ENCODE results near the gene BTN3A1. TPM values are rescaled to one million over a fixed set of nuclear protein-coding genes. Genes with fewer than 3 reads are reported as not detected.

BTN3A1 gene
- total and polyA plus RNA-seq, 2 of the 8 experiments (the other 6 are each of a cell fraction or from before 2014, with no cell fraction given) = 4.7 to 5.6 TPM

GRCh38 chr6:26428206-26428605 lies 26.1 kb downstream of the BTN3A1 start:
- Histone ChIP-seq H2AFZ (ENCODE audit: low read length) (no peak overlapping the region), H3K18ac (ENCODE audit: extremely low read depth, low read length) (no peak overlapping the region), H2BK20ac (ENCODE audit: low read length) (no peak overlapping the region), H3K23ac (ENCODE audit: insufficient read length) (no peak overlapping the region), H3K36me3 (ENCODE audit: control insufficient read depth in 2 of 4, insufficient read depth in 4 of 4, low read length in 3 of 4) (peaks cover 0 to 24% (median 6%) of the 10 kb centered on the region in 4 experiments; a peak in 6 of 8 replicates), H3K4me1 (replicated peaks in 1 of 4; ENCODE audit: control insufficient read depth in 3 of 4, insufficient read depth in 4 of 4, low read length in 3 of 4) (no peaks in the 10 kb centered on the region), H2AK5ac (ENCODE audit: low read depth, low read length) (no peak overlapping the region), H3K14ac (ENCODE audit: insufficient read length) (no peak overlapping the region), H3K56ac (replicated peaks; ENCODE audit: insufficient read length, low read depth, low read length) (no peak overlapping the region), H3K9me3 (ENCODE audit: insufficient read depth in 2 of 2, low read depth in 1 of 2, low read length in 1 of 2) (no peaks in the 10 kb centered on the region; a peak in 2 of 4 replicates), H4K8ac (ENCODE audit: extremely low read depth, insufficient read depth, low read length) (no peak overlapping the region), H2BK120ac (replicated peaks; ENCODE audit: low read depth, low read length) (no peak overlapping the region), H2BK15ac (ENCODE audit: low read length) (no peak overlapping the region), H4K5ac (ENCODE audit: insufficient read length, low read depth, low read length) (no peak overlapping the region), H3K23me2 (ENCODE audit: low read depth, low read length) (no peaks in the 10 kb centered on the region), H4K20me1 (replicated peaks in 1 of 2; ENCODE audit: control insufficient read depth in 1 of 2, insufficient read depth in 2 of 2, low read length in 2 of 2) (no peaks in the 10 kb centered on the region), H3K27me3 (replicated peaks in 1 of 4; ENCODE audit: control insufficient read depth in 3 of 4, extremely low read depth in 1 of 4, insufficient read depth in 3 of 4, low read length in 3 of 4) (no peaks in the 10 kb centered on the region), H2BK5ac (ENCODE audit: low read depth, low read length) (no peak overlapping the region), H3K4ac (replicated peaks; ENCODE audit: insufficient read length, low read depth, low read length) (no peak overlapping the region), H2BK12ac (ENCODE audit: low read depth, low read length) (no peak overlapping the region), H3K79me1 (ENCODE audit: low read depth, low read length) (no peaks in the 10 kb centered on the region), H3K4me2 (ENCODE audit: insufficient read depth in 1 of 2, low read depth in 2 of 2, low read length in 2 of 2) (no peak overlapping the region), H4K91ac (replicated peaks; ENCODE audit: insufficient read length, low read length) (no peak overlapping the region), H3K27ac (ENCODE audit: low read depth, low read length) (no peak overlapping the region), H3K79me2 (ENCODE audit: control insufficient read depth in 1 of 2, insufficient read depth in 2 of 2, low read length in 2 of 2) (no peaks in the 10 kb centered on the region), H3K9ac (replicated peaks in 1 of 4; ENCODE audit: extremely low read depth in 1 of 4, low read depth in 3 of 4, low read length in 3 of 4) (no peak overlapping the region), H3K4me3 (ENCODE audit: extremely low read depth in 1 of 4, insufficient read depth in 2 of 4, low read depth in 3 of 4, low read length in 4 of 4) (no peak overlapping the region)
- CTCF ChIA-PET (ENCODE audit: partially characterized antibody) = interaction anchor here (0.8 kb wide), 1 partner anchor 167 kb away, joined by 3 read pairs; no protein-coding TSS in a partner anchor
- FAIRE-seq = no peak
- TF ChIP-seq EP300 (IDR thresholded peaks at IDR 0.05; ENCODE audit: borderline replicate concordance in 1 of 2, low read depth in 2 of 2, low read length in 2 of 2) (no peak), CEBPB (IDR thresholded peaks at IDR 0.05; ENCODE audit: low read depth, low read length) (no peak), SIX5 (IDR thresholded peaks at IDR 0.05; ENCODE audit: low read depth, low read length) (no peak), SP4 (IDR thresholded peaks at IDR 0.05; ENCODE audit: low read length) (no peak), TAF1 (IDR thresholded peaks at IDR 0.05; ENCODE audit: low read depth, low read length) (no peak), RBBP5 (IDR thresholded peaks at IDR 0.05; ENCODE audit: borderline replicate concordance, low read depth, low read length) (no peak), ZNF274 (IDR thresholded peaks at IDR 0.05; ENCODE audit: borderline replicate concordance, extremely low read depth, low read length) (no peak), RFX5 (IDR thresholded peaks at IDR 0.05; ENCODE audit: borderline replicate concordance, low read depth, low read length) (no peak), CTCF (IDR thresholded peaks at IDR 0.05; ENCODE audit: control extremely low read depth in 1 of 3, insufficient read depth in 1 of 3, low read depth in 1 of 3, low read length in 3 of 3) (no peak), MAX (IDR thresholded peaks at IDR 0.05) (no peak)
- DNase-seq (ENCODE audit: low read depth in 1 of 2, low spot score in 2 of 2) = no peak
- POLR2A ChIA-PET (ENCODE audit: partially characterized antibody) = no interaction called here
- WGBS, 2 experiments (ENCODE audit: extremely low coverage in 1 of 2, insufficient coverage in 1 of 2, insufficient read length in 1 of 2, insufficient replicate concordance in 2 of 2, low coverage in 1 of 2, low lambda C conversion rate in 2 of 2, missing lambda C conversion rate in 1 of 2) = 94% methylated on average over 2 of the region's 2 CpGs; no CpG with 5 or more reads in 1 of the 2 experiments

Data from H1 (cell line).